ENCODE measurements around the gene ITPR3. TPM values are rescaled to one million over a fixed set of nuclear protein-coding genes. Genes with fewer than 3 reads are reported as not detected.

Gene ITPR3
- total and polyA plus RNA-seq, 2 of the 13 experiments (the other 11 are each of a cell fraction or from before 2014, with no cell fraction given), result 3.8 to 21.4 TPM

DNA sequence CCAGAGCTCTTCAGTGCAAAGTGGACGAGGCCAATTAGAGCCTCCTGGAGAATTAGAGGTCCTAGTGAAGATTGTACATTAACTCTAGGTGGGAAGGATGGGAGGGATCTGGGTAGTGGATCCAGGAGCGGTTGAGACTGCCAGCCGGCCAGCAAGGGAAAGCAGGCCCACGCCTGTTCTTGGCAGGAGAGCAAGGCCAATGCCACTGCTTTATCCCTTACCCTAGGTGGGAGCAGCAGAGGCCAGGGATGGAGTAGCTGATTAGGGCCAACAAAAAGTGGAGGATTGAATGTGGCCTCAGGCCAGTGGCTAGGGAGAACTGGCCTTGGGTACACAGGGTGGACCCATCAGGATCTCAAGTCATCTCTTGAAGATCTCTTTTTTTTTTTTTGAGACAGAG lies 3.7 kb downstream of the ITPR3 start (continued):
- TF ChIP-seq, protein P1, sequence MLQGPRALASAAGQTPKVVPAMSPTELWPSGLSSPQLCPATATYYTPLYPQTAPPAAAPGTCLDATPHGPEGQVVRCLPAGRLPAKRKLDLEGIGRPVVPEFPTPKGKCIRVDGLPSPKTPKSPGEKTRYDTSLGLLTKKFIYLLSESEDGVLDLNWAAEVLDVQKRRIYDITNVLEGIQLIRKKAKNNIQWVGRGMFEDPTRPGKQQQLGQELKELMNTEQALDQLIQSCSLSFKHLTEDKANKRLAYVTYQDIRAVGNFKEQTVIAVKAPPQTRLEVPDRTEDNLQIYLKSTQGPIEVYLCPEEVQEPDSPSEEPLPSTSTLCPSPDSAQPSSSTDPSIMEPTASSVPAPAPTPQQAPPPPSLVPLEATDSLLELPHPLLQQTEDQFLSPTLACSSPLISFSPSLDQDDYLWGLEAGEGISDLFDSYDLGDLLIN (CRISPR knock-in tag; IDR thresholded peaks at IDR 0.05; ENCODE audit: borderline replicate concordance), result no peak
- TF ChIP-seq TCF7L2 (IDR thresholded peaks at IDR 0.05; ENCODE audit: low read depth, low read length), result no peak
- TF ChIP-seq TCF7 (IDR thresholded peaks at IDR 0.05; ENCODE audit: low read depth), result no peak
- TF ChIP-seq NFYB (CRISPR knock-in tag; IDR thresholded peaks at IDR 0.05), result no peak
- no peak for TF ChIP-seq MIER2 (CRISPR knock-in tag; IDR thresholded peaks at IDR 0.05)
- TF ChIP-seq ZFP36L1 (CRISPR knock-in tag; IDR thresholded peaks at IDR 0.05), result no peak

DNA sequence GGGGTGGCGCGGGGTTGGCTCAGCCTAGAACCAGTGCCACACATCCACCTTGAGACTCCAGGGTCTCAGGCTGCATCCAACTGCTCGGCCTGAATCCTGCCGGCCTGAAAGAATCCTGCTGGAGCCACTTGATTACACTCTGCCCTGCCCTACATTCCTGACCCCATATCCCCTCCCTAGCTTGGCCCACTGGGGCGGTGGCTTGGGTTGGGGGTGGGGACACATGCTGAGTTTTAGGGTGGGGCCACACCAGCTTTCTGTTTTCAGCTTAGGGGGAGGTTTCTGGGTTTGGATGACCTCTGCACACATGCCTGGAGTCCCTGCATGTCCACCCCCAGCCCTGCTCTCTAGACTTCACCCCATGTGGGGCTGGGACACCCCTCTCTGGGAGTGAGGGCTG lies 6.8 kb downstream of the ITPR3 start:
- ChIA-PET CTCF (ENCODE audit: low intra/inter-chr PET ratio, low total read pairs) (no interaction called here), POLR2A (no interaction called here)
- no peaks in the 10 kb centered on the region for H3K27me3 ChIP-seq (ENCODE audit: control insufficient read depth in 1 of 2, insufficient read depth in 2 of 2, low read length in 2 of 2)
- no peaks in the 10 kb centered on the region for H3K9me3 ChIP-seq (ENCODE audit: low read length)
- H3K27ac ChIP-seq (ENCODE audit: extremely low read length, insufficient read depth, low read length), result no peak overlapping the region
- peaks cover 2% of the 10 kb centered on the region for H3K79me2 ChIP-seq (ENCODE audit: insufficient read depth, low read length)
- WGBS (ENCODE audit: low lambda C conversion rate), result 89% methylated on average over 5 of the region's 5 CpGs
- no peak overlapping the region for H2AFZ ChIP-seq (ENCODE audit: low read length)
- no TSS peak for BruUV-seq (replicated peaks)
- H3K36me3 ChIP-seq (replicated peaks in 1 of 2; ENCODE audit: control insufficient read depth in 1 of 2, insufficient read depth in 2 of 2, low read length in 2 of 2), result no peaks in the 10 kb centered on the region
- no peak overlapping the region for H3K4me2 ChIP-seq (ENCODE audit: low read depth, low read length)
- intact Hi-C loops (cut with micrococcal nuclease; ENCODE audit: unreplicated experiment) (no loop called here), in situ Hi-C loops (cut with HindIII; ENCODE audit: extremely low pct_ligation_motif_present, low pct_unique_long_range_greater_than_20kb) (no loop called here)
- H3K9ac ChIP-seq (ENCODE audit: insufficient read depth, low read depth, low read length), result no peak overlapping the region
- H3K4me3 ChIP-seq (replicated peaks in 1 of 3; ENCODE audit: insufficient read depth in 1 of 3, low read depth in 2 of 3, low read length in 3 of 3), result no peak overlapping the region
- peaks cover 27% of the 10 kb centered on the region for H3K4me1 ChIP-seq (ENCODE audit: insufficient read depth, low read length)
- H4K20me1 ChIP-seq (ENCODE audit: insufficient read depth, low read length), result peaks cover 3% of the 10 kb centered on the region; the same call in 1 of the 2 replicates
- FAIRE-seq (no peak), ATAC-seq (no peak), DNase-seq (ENCODE audit: low spot score) (no peak)
- TF ChIP-seq, protein P2, sequence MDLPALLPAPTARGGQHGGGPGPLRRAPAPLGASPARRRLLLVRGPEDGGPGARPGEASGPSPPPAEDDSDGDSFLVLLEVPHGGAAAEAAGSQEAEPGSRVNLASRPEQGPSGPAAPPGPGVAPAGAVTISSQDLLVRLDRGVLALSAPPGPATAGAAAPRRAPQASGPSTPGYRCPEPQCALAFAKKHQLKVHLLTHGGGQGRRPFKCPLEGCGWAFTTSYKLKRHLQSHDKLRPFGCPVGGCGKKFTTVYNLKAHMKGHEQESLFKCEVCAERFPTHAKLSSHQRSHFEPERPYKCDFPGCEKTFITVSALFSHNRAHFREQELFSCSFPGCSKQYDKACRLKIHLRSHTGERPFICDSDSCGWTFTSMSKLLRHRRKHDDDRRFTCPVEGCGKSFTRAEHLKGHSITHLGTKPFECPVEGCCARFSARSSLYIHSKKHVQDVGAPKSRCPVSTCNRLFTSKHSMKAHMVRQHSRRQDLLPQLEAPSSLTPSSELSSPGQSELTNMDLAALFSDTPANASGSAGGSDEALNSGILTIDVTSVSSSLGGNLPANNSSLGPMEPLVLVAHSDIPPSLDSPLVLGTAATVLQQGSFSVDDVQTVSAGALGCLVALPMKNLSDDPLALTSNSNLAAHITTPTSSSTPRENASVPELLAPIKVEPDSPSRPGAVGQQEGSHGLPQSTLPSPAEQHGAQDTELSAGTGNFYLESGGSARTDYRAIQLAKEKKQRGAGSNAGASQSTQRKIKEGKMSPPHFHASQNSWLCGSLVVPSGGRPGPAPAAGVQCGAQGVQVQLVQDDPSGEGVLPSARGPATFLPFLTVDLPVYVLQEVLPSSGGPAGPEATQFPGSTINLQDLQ (CRISPR knock-in tag; IDR thresholded peaks at IDR 0.05), result no peak
- TF ChIP-seq KDM6A (CRISPR knock-in tag; IDR thresholded peaks at IDR 0.05; ENCODE audit: low read depth) (no peak), ZNF224 (CRISPR knock-in tag; IDR thresholded peaks at IDR 0.05) (no peak), MXI1 (IDR thresholded peaks at IDR 0.05; ENCODE audit: borderline replicate concordance, low read depth, low read length) (no peak), TBX2 (CRISPR knock-in tag; IDR thresholded peaks at IDR 0.05; ENCODE audit: borderline replicate concordance) (no peak), FOXO1 (CRISPR knock-in tag; IDR thresholded peaks at IDR 0.05) (no peak), RELA (CRISPR knock-in tag; IDR thresholded peaks at IDR 0.05) (no peak), BHLHE40 (IDR thresholded peaks at IDR 0.05; ENCODE audit: low read length) (no peak), ZNF331 (CRISPR knock-in tag; IDR thresholded peaks at IDR 0.05) (no peak), ZNF766 (CRISPR knock-in tag; IDR thresholded peaks at IDR 0.05; ENCODE audit: borderline replicate concordance) (no peak), GFI1 (CRISPR knock-in tag; IDR thresholded peaks at IDR 0.05; ENCODE audit: borderline replicate concordance) (no peak), ZNF75D (CRISPR knock-in tag; IDR thresholded peaks at IDR 0.05; ENCODE audit: borderline replicate concordance) (no peak)
- TF ChIP-seq, protein P3, sequence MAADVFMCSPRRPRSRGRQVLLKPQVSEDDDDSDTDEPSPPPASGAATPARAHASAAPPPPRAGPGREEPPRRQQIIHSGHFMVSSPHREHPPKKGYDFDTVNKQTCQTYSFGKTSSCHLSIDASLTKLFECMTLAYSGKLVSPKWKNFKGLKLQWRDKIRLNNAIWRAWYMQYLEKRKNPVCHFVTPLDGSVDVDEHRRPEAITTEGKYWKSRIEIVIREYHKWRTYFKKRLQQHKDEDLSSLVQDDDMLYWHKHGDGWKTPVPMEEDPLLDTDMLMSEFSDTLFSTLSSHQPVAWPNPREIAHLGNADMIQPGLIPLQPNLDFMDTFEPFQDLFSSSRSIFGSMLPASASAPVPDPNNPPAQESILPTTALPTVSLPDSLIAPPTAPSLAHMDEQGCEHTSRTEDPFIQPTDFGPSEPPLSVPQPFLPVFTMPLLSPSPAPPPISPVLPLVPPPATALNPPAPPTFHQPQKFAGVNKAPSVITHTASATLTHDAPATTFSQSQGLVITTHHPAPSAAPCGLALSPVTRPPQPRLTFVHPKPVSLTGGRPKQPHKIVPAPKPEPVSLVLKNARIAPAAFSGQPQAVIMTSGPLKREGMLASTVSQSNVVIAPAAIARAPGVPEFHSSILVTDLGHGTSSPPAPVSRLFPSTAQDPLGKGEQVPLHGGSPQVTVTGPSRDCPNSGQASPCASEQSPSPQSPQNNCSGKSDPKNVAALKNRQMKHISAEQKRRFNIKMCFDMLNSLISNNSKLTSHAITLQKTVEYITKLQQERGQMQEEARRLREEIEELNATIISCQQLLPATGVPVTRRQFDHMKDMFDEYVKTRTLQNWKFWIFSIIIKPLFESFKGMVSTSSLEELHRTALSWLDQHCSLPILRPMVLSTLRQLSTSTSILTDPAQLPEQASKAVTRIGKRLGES (CRISPR knock-in tag; IDR thresholded peaks at IDR 0.05; ENCODE audit: borderline replicate concordance), result no peak

Measured in HepG2 (cell line).